H1 (cell line): Measurements from ENCODE around the gene PIGK. TPM values are rescaled to one million over a fixed set of nuclear protein-coding genes. Genes with fewer than 3 reads are reported as not detected.

ENCODE experiments used
- BACH1 ChIP-seq: IDR thresholded peaks from 2 replicates; pipeline ENCODE4 v1.6.1; 2012; ENCODE audit warnings: low read length, improper control_type of control experiment
- CREB1 ChIP-seq: IDR thresholded peaks from 2 replicates; pipeline ENCODE4 v1.6.1; 2012; ENCODE audit warnings: inconsistent platforms
- GABPA ChIP-seq: IDR thresholded peaks from 2 replicates; pipeline ENCODE4 v1.6.1; 2011; ENCODE audit warnings: mild to moderate bottlenecking, low read length, moderate library complexity, borderline replicate concordance; ENCODE audit not compliant: insufficient read depth
- POU5F1 ChIP-seq: IDR thresholded peaks from 2 replicates; pipeline ENCODE4 v1.6.1; 2011; ENCODE audit warnings: low read depth, mild to moderate bottlenecking, low read length, moderate library complexity
- RBBP5 ChIP-seq: IDR thresholded peaks from 2 replicates; pipeline ENCODE4 v1.7.1; 2012; ENCODE audit warnings: low read depth, mild to moderate bottlenecking, inconsistent platforms, low read length, moderate library complexity, borderline replicate concordance
- polyA plus RNA-seq, 7 experiments: library from polyadenylated mRNA; depleted of rRNA in 3 of 7; stranded (reverse) in 5 of 7; unstranded in 2 of 7; fragments of >200 nt in 5 of 7; fragments of 200-250 nt in 2 of 7; gene quantifications; 1 replicate in 5 of 7; 2 replicates in 1 of 7; 4 replicates in 1 of 7; pipeline versions ENCODE4 v1.2.1 to v1.2.3, GENCODE V29; 2011 to 2013; ENCODE audit warnings: missing spikeins in 2 of 7, mixed read lengths in 2 of 7
- total RNA-seq: library from RNA; stranded (reverse); fragmentation: NEBNext Ultra II Directional; extraction: Animal tissue kit (Norgen Biotek cat#: 25700); gene quantifications from 2 replicates; pipeline ENCODE4 v1.2.1, GENCODE V29; 2021
- TF ChIP-seq, protein P1 (sequence below): fragments of 300-600 bp; sonication (generic); IDR thresholded peaks from 2 replicates; pipeline ENCODE4 v1.7.1; 2012; ENCODE audit warnings: low read length, moderate library complexity, mild to moderate bottlenecking, inconsistent platforms; ENCODE audit not compliant: insufficient replicate concordance
- TF ChIP-seq, protein P2 (sequence below): IDR thresholded peaks from 2 replicates; pipeline ENCODE4 v1.6.1; 2011; ENCODE audit warnings: low read depth, mild to moderate bottlenecking, low read length; ENCODE audit not compliant: insufficient read depth

Gene PIGK
- total and polyA plus RNA-seq, 2 of the 8 experiments (the other 6 are each of a cell fraction or from before 2014, with no cell fraction given): 5.6 to 23.2 TPM

DNA sequence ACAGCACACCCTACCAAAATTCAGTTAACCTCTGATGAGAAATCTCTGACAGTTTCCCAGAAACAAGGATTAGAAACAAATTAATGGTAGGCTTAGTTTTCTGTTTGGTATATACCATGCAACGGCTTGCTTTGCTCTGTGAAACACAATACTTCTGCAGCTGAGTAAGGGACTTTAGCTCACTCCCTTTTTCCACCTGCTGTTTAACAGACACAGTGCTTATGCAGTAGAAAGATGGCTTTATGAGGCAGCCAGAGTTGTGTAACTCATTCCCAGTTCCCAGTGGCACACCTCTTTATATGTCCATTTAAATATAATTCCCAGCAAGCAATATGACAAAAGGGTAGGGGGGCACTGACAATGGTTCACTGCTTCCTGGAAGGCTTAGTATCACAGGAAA, 124.0 kb downstream of the PIGK start (continued):
- TF ChIP-seq, protein P1, sequence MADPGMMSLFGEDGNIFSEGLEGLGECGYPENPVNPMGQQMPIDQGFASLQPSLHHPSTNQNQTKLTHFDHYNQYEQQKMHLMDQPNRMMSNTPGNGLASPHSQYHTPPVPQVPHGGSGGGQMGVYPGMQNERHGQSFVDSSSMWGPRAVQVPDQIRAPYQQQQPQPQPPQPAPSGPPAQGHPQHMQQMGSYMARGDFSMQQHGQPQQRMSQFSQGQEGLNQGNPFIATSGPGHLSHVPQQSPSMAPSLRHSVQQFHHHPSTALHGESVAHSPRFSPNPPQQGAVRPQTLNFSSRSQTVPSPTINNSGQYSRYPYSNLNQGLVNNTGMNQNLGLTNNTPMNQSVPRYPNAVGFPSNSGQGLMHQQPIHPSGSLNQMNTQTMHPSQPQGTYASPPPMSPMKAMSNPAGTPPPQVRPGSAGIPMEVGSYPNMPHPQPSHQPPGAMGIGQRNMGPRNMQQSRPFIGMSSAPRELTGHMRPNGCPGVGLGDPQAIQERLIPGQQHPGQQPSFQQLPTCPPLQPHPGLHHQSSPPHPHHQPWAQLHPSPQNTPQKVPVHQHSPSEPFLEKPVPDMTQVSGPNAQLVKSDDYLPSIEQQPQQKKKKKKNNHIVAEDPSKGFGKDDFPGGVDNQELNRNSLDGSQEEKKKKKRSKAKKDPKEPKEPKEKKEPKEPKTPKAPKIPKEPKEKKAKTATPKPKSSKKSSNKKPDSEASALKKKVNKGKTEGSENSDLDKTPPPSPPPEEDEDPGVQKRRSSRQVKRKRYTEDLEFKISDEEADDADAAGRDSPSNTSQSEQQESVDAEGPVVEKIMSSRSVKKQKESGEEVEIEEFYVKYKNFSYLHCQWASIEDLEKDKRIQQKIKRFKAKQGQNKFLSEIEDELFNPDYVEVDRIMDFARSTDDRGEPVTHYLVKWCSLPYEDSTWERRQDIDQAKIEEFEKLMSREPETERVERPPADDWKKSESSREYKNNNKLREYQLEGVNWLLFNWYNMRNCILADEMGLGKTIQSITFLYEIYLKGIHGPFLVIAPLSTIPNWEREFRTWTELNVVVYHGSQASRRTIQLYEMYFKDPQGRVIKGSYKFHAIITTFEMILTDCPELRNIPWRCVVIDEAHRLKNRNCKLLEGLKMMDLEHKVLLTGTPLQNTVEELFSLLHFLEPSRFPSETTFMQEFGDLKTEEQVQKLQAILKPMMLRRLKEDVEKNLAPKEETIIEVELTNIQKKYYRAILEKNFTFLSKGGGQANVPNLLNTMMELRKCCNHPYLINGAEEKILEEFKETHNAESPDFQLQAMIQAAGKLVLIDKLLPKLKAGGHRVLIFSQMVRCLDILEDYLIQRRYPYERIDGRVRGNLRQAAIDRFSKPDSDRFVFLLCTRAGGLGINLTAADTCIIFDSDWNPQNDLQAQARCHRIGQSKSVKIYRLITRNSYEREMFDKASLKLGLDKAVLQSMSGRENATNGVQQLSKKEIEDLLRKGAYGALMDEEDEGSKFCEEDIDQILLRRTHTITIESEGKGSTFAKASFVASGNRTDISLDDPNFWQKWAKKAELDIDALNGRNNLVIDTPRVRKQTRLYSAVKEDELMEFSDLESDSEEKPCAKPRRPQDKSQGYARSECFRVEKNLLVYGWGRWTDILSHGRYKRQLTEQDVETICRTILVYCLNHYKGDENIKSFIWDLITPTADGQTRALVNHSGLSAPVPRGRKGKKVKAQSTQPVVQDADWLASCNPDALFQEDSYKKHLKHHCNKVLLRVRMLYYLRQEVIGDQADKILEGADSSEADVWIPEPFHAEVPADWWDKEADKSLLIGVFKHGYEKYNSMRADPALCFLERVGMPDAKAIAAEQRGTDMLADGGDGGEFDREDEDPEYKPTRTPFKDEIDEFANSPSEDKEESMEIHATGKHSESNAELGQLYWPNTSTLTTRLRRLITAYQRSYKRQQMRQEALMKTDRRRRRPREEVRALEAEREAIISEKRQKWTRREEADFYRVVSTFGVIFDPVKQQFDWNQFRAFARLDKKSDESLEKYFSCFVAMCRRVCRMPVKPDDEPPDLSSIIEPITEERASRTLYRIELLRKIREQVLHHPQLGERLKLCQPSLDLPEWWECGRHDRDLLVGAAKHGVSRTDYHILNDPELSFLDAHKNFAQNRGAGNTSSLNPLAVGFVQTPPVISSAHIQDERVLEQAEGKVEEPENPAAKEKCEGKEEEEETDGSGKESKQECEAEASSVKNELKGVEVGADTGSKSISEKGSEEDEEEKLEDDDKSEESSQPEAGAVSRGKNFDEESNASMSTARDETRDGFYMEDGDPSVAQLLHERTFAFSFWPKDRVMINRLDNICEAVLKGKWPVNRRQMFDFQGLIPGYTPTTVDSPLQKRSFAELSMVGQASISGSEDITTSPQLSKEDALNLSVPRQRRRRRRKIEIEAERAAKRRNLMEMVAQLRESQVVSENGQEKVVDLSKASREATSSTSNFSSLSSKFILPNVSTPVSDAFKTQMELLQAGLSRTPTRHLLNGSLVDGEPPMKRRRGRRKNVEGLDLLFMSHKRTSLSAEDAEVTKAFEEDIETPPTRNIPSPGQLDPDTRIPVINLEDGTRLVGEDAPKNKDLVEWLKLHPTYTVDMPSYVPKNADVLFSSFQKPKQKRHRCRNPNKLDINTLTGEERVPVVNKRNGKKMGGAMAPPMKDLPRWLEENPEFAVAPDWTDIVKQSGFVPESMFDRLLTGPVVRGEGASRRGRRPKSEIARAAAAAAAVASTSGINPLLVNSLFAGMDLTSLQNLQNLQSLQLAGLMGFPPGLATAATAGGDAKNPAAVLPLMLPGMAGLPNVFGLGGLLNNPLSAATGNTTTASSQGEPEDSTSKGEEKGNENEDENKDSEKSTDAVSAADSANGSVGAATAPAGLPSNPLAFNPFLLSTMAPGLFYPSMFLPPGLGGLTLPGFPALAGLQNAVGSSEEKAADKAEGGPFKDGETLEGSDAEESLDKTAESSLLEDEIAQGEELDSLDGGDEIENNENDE: no peak
- TF ChIP-seq POU5F1 (no peak), BACH1 (no peak), GABPA (no peak), CREB1 (no peak), RBBP5 (no peak)
- TF ChIP-seq, protein P2, sequence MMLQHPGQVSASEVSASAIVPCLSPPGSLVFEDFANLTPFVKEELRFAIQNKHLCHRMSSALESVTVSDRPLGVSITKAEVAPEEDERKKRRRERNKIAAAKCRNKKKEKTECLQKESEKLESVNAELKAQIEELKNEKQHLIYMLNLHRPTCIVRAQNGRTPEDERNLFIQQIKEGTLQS: no peak
